ENCODE data around the gene KLC3. TPM values are rescaled to one million over a fixed set of nuclear protein-coding genes. Genes with fewer than 3 reads are reported as not detected.
"Not testable (repeated sequence)": the region's sequence is repeated elsewhere in the genome, so short reads cannot be mapped to it uniquely, and the experiment has no call there.

The KLC3 gene
- total and polyA plus RNA-seq, 9 donors, result 0.09 to 5.9 (median 0.26) TPM; not detected in 1

- Histone ChIP-seq H3K4me1 (ENCODE audit: control insufficient read depth, insufficient read depth, low read length) (peaks cover under 1% of the 10 kb centered on the region), H3K36me3 (ENCODE audit: control insufficient read depth, insufficient read depth, low read length) (no peaks in the 10 kb centered on the region), H3K27me3 (ENCODE audit: control insufficient read depth, insufficient read depth, low read length) (no peaks in the 10 kb centered on the region), H3K4me3 (ENCODE audit: low read length) (no peak overlapping the region), H3K9me3 (replicated peaks; ENCODE audit: control insufficient read depth, low read depth, low read length) (no peaks in the 10 kb centered on the region), H3K27ac (ENCODE audit: low read length) (no peak overlapping the region)
- WGBS (ENCODE audit: insufficient coverage), result 78% methylated on average over 7 of the region's 7 CpGs
- no peak for DNase-seq
These were observed 9.1 kb upstream of the KLC3 start for GRCh38 chr19:45331411-45331810.

GRCh38 chr19:45333609-45334303 lies 6.8 kb upstream of the KLC3 start:
- no peak for DNase-seq
- H3K36me3 ChIP-seq (ENCODE audit: control insufficient read depth, insufficient read depth, low read length), result no peaks in the 10 kb centered on the region

GRCh38 chr19:45334881-45335280 lies 5.7 kb upstream of the KLC3 start:
- not testable (repeated sequence) for H3K4me3 ChIP-seq (ENCODE audit: low read length); H3K27ac ChIP-seq (ENCODE audit: low read length); H3K4me1 ChIP-seq (ENCODE audit: control insufficient read depth, insufficient read depth, low read length); H3K36me3 ChIP-seq (ENCODE audit: control insufficient read depth, insufficient read depth, low read length); DNase-seq; H3K27me3 ChIP-seq (ENCODE audit: control insufficient read depth, insufficient read depth, low read length); H3K9me3 ChIP-seq (replicated peaks; ENCODE audit: control insufficient read depth, low read depth, low read length)
- WGBS (ENCODE audit: insufficient coverage), result 90% methylated on average over 2 of the region's 4 CpGs

More at GRCh38 chr19:45333609-45334303, 6.8 kb upstream of the KLC3 start:
- no peak overlapping the region for H3K27ac ChIP-seq (ENCODE audit: low read length)
- H3K9me3 ChIP-seq (replicated peaks; ENCODE audit: control insufficient read depth, low read depth, low read length), result no peaks in the 10 kb centered on the region
- 46% methylated on average over 2 of the region's 10 CpGs for WGBS (ENCODE audit: insufficient coverage)
- H3K27me3 ChIP-seq (ENCODE audit: control insufficient read depth, insufficient read depth, low read length), result no peaks in the 10 kb centered on the region
- no peak overlapping the region for H3K4me3 ChIP-seq (ENCODE audit: low read length)
- H3K4me1 ChIP-seq (ENCODE audit: control insufficient read depth, insufficient read depth, low read length), result peaks cover 3% of the 10 kb centered on the region

- Histone ChIP-seq H3K4me1 (ENCODE audit: control insufficient read depth, insufficient read depth, low read length) (peaks cover 7% of the 10 kb centered on the region), H3K36me3 (ENCODE audit: control insufficient read depth, insufficient read depth, low read length) (no peaks in the 10 kb centered on the region), H3K27ac (ENCODE audit: low read length) (no peak overlapping the region), H3K27me3 (ENCODE audit: control insufficient read depth, insufficient read depth, low read length) (peaks cover 22% of the 10 kb centered on the region), H3K4me3 (ENCODE audit: low read length) (no peak overlapping the region), H3K9me3 (replicated peaks; ENCODE audit: control insufficient read depth, low read depth, low read length) (no peaks in the 10 kb centered on the region)
- WGBS (ENCODE audit: insufficient coverage), result 44% methylated on average over 8 of the region's 11 CpGs
- DNase-seq, result no peak
These were observed 3.8 kb upstream of the KLC3 start for GRCh38 chr19:45336696-45337251.

GRCh38 chr19:45339629-45340028 lies 921 bp upstream of the KLC3 start:
- no peaks in the 10 kb centered on the region for H3K9me3 ChIP-seq (replicated peaks; ENCODE audit: control insufficient read depth, low read depth, low read length)
- H3K27ac ChIP-seq (ENCODE audit: low read length), result no peak overlapping the region
- peaks cover 7% of the 10 kb centered on the region for H3K4me1 ChIP-seq (ENCODE audit: control insufficient read depth, insufficient read depth, low read length)
- H3K36me3 ChIP-seq (ENCODE audit: control insufficient read depth, insufficient read depth, low read length), result no peaks in the 10 kb centered on the region
- H3K4me3 ChIP-seq (ENCODE audit: low read length), result no peak overlapping the region
- peaks cover 39% of the 10 kb centered on the region for H3K27me3 ChIP-seq (ENCODE audit: control insufficient read depth, insufficient read depth, low read length)
- no peak for DNase-seq
- WGBS (ENCODE audit: insufficient coverage), result 76% methylated on average over 3 of the region's 6 CpGs

- H3K27me3 ChIP-seq (ENCODE audit: control insufficient read depth, insufficient read depth, low read length), result peaks cover 48% of the 10 kb centered on the region
- no peak overlapping the region for H3K4me3 ChIP-seq (ENCODE audit: low read length)
- H3K9me3 ChIP-seq (replicated peaks; ENCODE audit: control insufficient read depth, low read depth, low read length), result no peaks in the 10 kb centered on the region
- 9% methylated on average over 22 of the region's 25 CpGs for WGBS (ENCODE audit: insufficient coverage)
- no peaks in the 10 kb centered on the region for H3K36me3 ChIP-seq (ENCODE audit: control insufficient read depth, insufficient read depth, low read length)
- no peak overlapping the region for H3K27ac ChIP-seq (ENCODE audit: low read length)
- DNase-seq, result no peak
- peaks cover 7% of the 10 kb centered on the region for H3K4me1 ChIP-seq (ENCODE audit: control insufficient read depth, insufficient read depth, low read length)
These were observed 426 bp downstream of the KLC3 start for GRCh38 chr19:45340899-45341453.

GRCh38 chr19:45342911-45343310 lies 2.4 kb downstream of the KLC3 start:
- H3K4me1 ChIP-seq (ENCODE audit: control insufficient read depth, insufficient read depth, low read length), result peaks cover 7% of the 10 kb centered on the region
- H3K4me3 ChIP-seq (ENCODE audit: low read length), result no peak overlapping the region
- no peaks in the 10 kb centered on the region for H3K9me3 ChIP-seq (replicated peaks; ENCODE audit: control insufficient read depth, low read depth, low read length)
- no peak overlapping the region for H3K27ac ChIP-seq (ENCODE audit: low read length)
- 49% methylated on average over 9 of the region's 13 CpGs for whole genome bisulfite sequencing (ENCODE audit: insufficient coverage)
- H3K36me3 ChIP-seq (ENCODE audit: control insufficient read depth, insufficient read depth, low read length), result no peaks in the 10 kb centered on the region
- DNase-seq, result no peak
- H3K27me3 ChIP-seq (ENCODE audit: control insufficient read depth, insufficient read depth, low read length), result peaks cover 65% of the 10 kb centered on the region

- H3K36me3 ChIP-seq (ENCODE audit: control insufficient read depth, insufficient read depth, low read length), result peaks cover 3% of the 10 kb centered on the region
- no peak for DNase-seq
- H3K27me3 ChIP-seq (ENCODE audit: control insufficient read depth, insufficient read depth, low read length), result peaks cover 64% of the 10 kb centered on the region
- 37% methylated on average over 12 of the region's 15 CpGs for WGBS (ENCODE audit: insufficient coverage)
- H3K27ac ChIP-seq (ENCODE audit: low read length), result no peak overlapping the region
- no peaks in the 10 kb centered on the region for H3K9me3 ChIP-seq (replicated peaks; ENCODE audit: control insufficient read depth, low read depth, low read length)
- peaks cover 4% of the 10 kb centered on the region for H3K4me1 ChIP-seq (ENCODE audit: control insufficient read depth, insufficient read depth, low read length)
- H3K4me3 ChIP-seq (ENCODE audit: low read length), result no peak overlapping the region
These were observed 4.3 kb downstream of the KLC3 start for GRCh38 chr19:45344621-45345505.

- DNase-seq, result no peak
- H3K27ac ChIP-seq (ENCODE audit: low read length), result no peak overlapping the region
- H3K4me1 ChIP-seq (ENCODE audit: control insufficient read depth, insufficient read depth, low read length), result peaks cover 2% of the 10 kb centered on the region
- H3K9me3 ChIP-seq (replicated peaks; ENCODE audit: control insufficient read depth, low read depth, low read length), result no peaks in the 10 kb centered on the region
- 80% methylated on average over 15 of the region's 15 CpGs for WGBS (ENCODE audit: insufficient coverage)
- no peak overlapping the region for H3K4me3 ChIP-seq (ENCODE audit: low read length)
- peaks cover 57% of the 10 kb centered on the region for H3K27me3 ChIP-seq (ENCODE audit: control insufficient read depth, insufficient read depth, low read length)
- peaks cover 7% of the 10 kb centered on the region for H3K36me3 ChIP-seq (ENCODE audit: control insufficient read depth, insufficient read depth, low read length)
These were observed 4.9 kb downstream of the KLC3 start for GRCh38 chr19:45345506-45345860.

DNA sequence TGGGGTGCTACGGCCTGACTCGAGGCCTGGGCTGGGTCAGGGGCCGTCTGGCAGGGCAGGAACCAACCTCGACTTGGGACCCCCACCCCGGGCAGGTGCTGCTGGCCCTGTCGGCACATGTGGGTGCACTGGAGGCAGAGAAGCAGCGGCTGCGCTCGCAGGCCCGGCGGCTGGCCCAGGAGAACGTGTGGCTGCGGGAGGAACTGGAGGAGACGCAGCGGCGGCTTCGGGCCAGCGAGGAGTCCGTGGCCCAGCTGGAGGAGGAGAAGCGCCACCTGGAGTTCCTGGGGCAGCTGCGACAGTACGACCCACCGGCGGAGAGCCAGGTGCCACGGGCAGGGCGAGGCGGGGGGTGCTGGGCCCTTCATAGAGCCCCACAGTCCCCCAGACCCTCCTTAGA lies 5.9 kb downstream of the KLC3 start:
- WGBS (ENCODE audit: insufficient coverage), result 24% methylated on average over 23 of the region's 27 CpGs
- Histone ChIP-seq H3K4me3 (ENCODE audit: low read length) (no peak overlapping the region), H3K27ac (ENCODE audit: low read length) (no peak overlapping the region), H3K27me3 (ENCODE audit: control insufficient read depth, insufficient read depth, low read length) (peaks cover 49% of the 10 kb centered on the region), H3K9me3 (replicated peaks; ENCODE audit: control insufficient read depth, low read depth, low read length) (no peaks in the 10 kb centered on the region), H3K36me3 (ENCODE audit: control insufficient read depth, insufficient read depth, low read length) (peaks cover 10% of the 10 kb centered on the region), H3K4me1 (ENCODE audit: control insufficient read depth, insufficient read depth, low read length) (no peaks in the 10 kb centered on the region)
- DNase-seq, result no peak
